Lung (tissue), 12 donors: Measurements from ENCODE around the gene ARHGAP31. TPM values are rescaled to one million over a fixed set of nuclear protein-coding genes. Genes with fewer than 3 reads are reported as not detected.
"Not testable (repeated sequence)": the region's sequence is repeated elsewhere in the genome, so short reads cannot be mapped to it uniquely, and the experiment has no call there.

ENCODE experiments used
- ATAC-seq: fragments of 200-7000 bp; cut with Tn5 transposase; one replicate; pipeline ENCODE4 v1.9.1; 2020; ENCODE audit warnings: moderate number of reproducible peaks; ENCODE audit not compliant: insufficient read depth, low FRiP score
- DNase-seq, 3 donors: peaks; one replicate each; pipeline ENCODE4 v3.0.0-alpha.2; 2013 to 2017
- H3K27ac ChIP-seq, 2 donors: one replicate each; pipeline ENCODE4 v1.5.1; 2013; ENCODE audit warnings: mild to moderate bottlenecking in 2 of 2, moderate library complexity in 2 of 2, control low read depth in 1 of 2, inconsistent platforms in 1 of 2, low read depth in 1 of 2, low read length in 1 of 2
- H3K27me3 ChIP-seq, 3 donors: one replicate each; pipeline ENCODE4 v1.5.1; 2013; ENCODE audit warnings: low read length in 2 of 3; ENCODE audit not compliant: control insufficient read depth in 3 of 3, insufficient read depth in 3 of 3
- H3K36me3 ChIP-seq, 4 donors: one replicate each; pipeline ENCODE4 v1.5.1; 2013; ENCODE audit warnings: low read length in 4 of 4, mild to moderate bottlenecking in 1 of 4, moderate library complexity in 1 of 4; ENCODE audit not compliant: control insufficient read depth in 4 of 4, insufficient read depth in 4 of 4
- H3K4me1 ChIP-seq, 5 donors: one replicate each; pipeline ENCODE4 v1.5.1; 2013; ENCODE audit warnings: low read length in 5 of 5, mild to moderate bottlenecking in 2 of 5, moderate library complexity in 1 of 5; ENCODE audit not compliant: control insufficient read depth in 5 of 5, insufficient read depth in 5 of 5
- H3K4me3 ChIP-seq: one replicate; pipeline ENCODE4 v1.5.1; 2013; ENCODE audit warnings: mild to moderate bottlenecking, control low read depth, moderate library complexity
- H3K9ac ChIP-seq, 2 donors: one replicate each; pipeline ENCODE4 v1.5.1; 2013; ENCODE audit warnings: low read length in 2 of 2, control low read depth in 1 of 2; ENCODE audit not compliant: insufficient read depth in 1 of 2
- H3K9me3 ChIP-seq, 4 donors: one replicate each; pipeline ENCODE4 v1.5.1; 2013; ENCODE audit warnings: low read length in 3 of 4, mild to moderate bottlenecking in 1 of 4, moderate library complexity in 1 of 4; ENCODE audit not compliant: control insufficient read depth in 4 of 4, insufficient read depth in 3 of 4
- WGBS, 2 donors: extraction: QIAGEN DNeasy Blood & Tissue Kit; methylation state at CpG; one replicate each; pipeline ENCODE4 v1.1.7; 2013; 5-methylcytosine and 5-hydroxymethylcytosine counted together
- polyA plus RNA-seq, 2 donors: library from polyadenylated mRNA; stranded (reverse); fragments of 200-250 nt; gene quantifications; one replicate each; pipeline ENCODE4 v1.2.1, GENCODE V29; 2013
- total RNA-seq, 2 donors: library from RNA; depleted of rRNA in 1 of 2; stranded (reverse); fragments of >200 nt in 1 of 2; gene quantifications; one replicate each; pipeline ENCODE4 v1.2.1, GENCODE V29; 2014 to 2021
- TF ChIP-seq, protein P1 (sequence below): IDR thresholded peaks from 2 replicates; pipeline ENCODE4 v1.5.1; 2012; ENCODE audit warnings: mild to moderate bottlenecking; ENCODE audit errors: control extremely low read depth, extremely low read depth
- donor health status: control.
- donor health status: control.
- donor health status: Bipolar disorder and iron deficiency.
- donor health status: healthy.
- donor health status: DM: yes; HTN: yes; CAD: no.

ARHGAP31 gene
- total and polyA plus RNA-seq, 4 donors, result 11.6 to 58.5 (median 31.7) TPM

DNA sequence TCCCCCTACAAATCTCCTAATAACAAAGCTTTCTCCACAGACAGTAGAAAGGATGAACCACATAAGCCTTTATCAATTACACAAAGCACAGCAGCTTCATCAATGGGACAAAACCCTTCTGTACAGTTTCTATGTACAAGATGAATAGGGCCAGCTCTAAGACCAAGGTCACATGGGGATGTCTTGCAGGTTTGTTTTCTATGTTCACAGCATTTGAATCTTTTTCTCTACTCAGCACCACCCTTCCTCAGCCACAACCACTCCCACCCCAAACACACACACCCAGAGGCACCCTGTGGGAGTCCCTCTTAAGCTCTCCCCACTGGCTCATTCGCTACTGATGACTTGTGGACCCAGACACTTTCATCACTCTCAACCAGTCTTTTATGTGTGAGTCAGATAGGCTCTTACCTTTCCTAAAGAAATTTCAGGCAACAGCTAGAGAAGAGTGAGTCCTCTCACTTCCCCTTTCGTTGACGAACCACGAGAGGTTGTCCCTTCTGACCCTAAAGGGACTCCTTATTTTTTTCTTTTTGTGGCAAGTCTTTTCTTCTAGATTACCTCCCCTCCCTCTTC, 57.9 kb downstream of the ARHGAP31 start:
- no peak for DNase-seq
- no peaks in the 10 kb centered on the region for H3K9me3 ChIP-seq
- no peak overlapping the region for H3K4me3 ChIP-seq
- no peak overlapping the region for H3K9ac ChIP-seq
- peaks cover 5 to 40% (median 13%) of the 10 kb centered on the region in 5 donors for H3K4me1 ChIP-seq
- TF ChIP-seq, protein P1, sequence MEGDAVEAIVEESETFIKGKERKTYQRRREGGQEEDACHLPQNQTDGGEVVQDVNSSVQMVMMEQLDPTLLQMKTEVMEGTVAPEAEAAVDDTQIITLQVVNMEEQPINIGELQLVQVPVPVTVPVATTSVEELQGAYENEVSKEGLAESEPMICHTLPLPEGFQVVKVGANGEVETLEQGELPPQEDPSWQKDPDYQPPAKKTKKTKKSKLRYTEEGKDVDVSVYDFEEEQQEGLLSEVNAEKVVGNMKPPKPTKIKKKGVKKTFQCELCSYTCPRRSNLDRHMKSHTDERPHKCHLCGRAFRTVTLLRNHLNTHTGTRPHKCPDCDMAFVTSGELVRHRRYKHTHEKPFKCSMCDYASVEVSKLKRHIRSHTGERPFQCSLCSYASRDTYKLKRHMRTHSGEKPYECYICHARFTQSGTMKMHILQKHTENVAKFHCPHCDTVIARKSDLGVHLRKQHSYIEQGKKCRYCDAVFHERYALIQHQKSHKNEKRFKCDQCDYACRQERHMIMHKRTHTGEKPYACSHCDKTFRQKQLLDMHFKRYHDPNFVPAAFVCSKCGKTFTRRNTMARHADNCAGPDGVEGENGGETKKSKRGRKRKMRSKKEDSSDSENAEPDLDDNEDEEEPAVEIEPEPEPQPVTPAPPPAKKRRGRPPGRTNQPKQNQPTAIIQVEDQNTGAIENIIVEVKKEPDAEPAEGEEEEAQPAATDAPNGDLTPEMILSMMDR, result no peak
- no peaks in the 10 kb centered on the region for H3K27me3 ChIP-seq
- peaks cover 0 to 2% (median 0%) of the 10 kb centered on the region in 4 donors for H3K36me3 ChIP-seq
- WGBS, 2 donors, result 34 to 38% methylated on average over 4 of the region's 4 CpGs
- peak overlapping the region; percentile 33 to 76 for H3K27ac ChIP-seq
- peak; percentile 34 for ATAC-seq

DNA sequence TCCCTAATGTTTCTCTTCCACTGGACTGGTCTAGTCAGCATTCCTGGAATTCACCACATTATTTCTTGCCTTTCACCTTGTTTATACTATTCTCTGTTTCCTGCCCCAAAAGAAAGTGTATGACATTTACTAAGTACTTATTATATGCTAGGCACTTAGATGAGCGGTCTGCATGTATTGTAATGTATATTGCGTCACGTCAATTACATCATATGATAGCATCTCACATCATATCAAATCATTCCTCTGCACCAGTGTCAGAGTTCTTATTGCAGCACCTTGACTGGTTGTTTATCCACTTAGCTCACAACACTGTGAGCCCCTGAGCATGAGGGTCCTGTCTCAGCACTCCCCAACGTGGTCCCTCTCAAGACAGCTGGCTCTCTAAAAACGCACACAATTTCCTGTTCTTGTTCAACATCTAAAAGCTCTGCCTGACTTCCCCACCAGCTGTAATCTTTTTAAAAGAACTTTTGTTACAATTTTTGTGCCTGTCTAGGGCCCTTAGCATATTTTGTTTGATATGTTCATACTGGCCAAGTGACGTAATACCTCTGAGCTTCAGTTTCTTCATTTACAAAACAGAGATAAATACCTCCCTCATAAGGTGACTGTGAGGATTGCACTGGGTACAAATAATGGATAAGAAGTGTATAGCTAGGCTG, 58.8 kb downstream of the ARHGAP31 start:
- Histone ChIP-seq H3K36me3 (no peaks in the 10 kb centered on the region), H3K27ac (peak overlapping the region in 1 of 2 donors; percentile 66), H3K9ac (no peak overlapping the region), H3K4me3 (no peak overlapping the region), H3K27me3 (no peaks in the 10 kb centered on the region), H3K4me1 (peaks cover 5 to 41% (median 11%) of the 10 kb centered on the region in 5 donors), H3K9me3 (no peaks in the 10 kb centered on the region)
- DNase-seq (peak; percentile 52 to 85 (median 83)), ATAC-seq (peak; percentile 54)
- TF ChIP-seq, protein P1, result no peak
- WGBS, 2 donors, result 34 to 40% methylated on average over 6 of the region's 6 CpGs

DNA sequence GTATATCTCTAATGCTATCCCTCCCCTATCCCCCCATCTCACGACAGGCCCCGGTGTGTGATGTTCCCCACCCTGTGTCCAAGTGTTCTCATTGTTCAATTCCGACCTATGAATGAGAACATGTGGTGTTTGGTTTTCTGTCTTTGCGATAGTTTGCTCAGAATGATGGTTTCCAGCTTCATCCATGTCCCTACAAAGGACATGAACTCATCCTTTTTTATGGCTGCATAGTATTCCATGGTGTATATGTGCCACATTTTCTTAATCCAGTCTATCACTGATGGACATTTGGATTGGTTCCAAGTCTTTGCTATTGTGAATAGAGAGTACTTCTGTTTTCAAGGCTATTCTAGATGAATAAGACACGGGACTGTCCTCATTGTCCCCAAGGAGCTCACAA, 61.4 kb downstream of the ARHGAP31 start:
- H3K36me3 ChIP-seq, DNase-seq, H3K4me3 ChIP-seq, ATAC-seq, H3K27ac ChIP-seq, H3K27me3 ChIP-seq, H3K9ac ChIP-seq, H3K9me3 ChIP-seq: not testable (repeated sequence)
- WGBS, 2 donors, result 86 to 91% methylated on average over 5 of the region's 5 CpGs
- H3K4me1 ChIP-seq, result peaks cover 5 to 36% (median 18%) of the 10 kb centered on the region in 5 donors

DNA sequence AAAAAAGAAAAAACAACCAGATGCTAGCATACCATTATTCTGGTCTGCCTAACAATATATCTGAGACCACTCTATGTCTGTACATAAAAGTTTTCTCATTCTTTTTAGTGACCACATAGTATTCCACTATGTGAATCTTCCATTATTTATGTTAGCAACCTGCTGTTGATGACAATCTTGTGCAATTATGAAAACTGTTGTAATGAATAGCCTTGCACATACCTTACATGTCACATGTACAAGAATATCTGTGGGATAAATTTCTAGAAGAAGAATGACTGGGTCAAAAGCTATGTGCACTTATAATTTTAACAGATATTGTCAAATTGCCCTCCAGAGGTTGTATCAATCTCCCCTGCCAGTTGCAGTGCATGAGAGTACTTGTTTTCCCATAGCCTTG, 62.5 kb downstream of the ARHGAP31 start:
- Histone ChIP-seq H3K27ac (no peak overlapping the region), H3K4me3 (no peak overlapping the region), H3K36me3 (no peaks in the 10 kb centered on the region), H3K9ac (no peak overlapping the region), H3K27me3 (no peaks in the 10 kb centered on the region), H3K9me3 (no peaks in the 10 kb centered on the region), H3K4me1 (peaks cover 5 to 33% (median 15%) of the 10 kb centered on the region in 5 donors)
- DNase-seq (no peak), ATAC-seq (no peak)
- TF ChIP-seq, protein P1, result no peak
